HTR-8/SVneo (cell line): Measurements from ENCODE around the gene PLD5.
A peak's percentile ranks its signal among the peaks of the same experiment; 100 is the strongest.
"Not testable (repeated sequence)": the region's sequence is repeated elsewhere in the genome, so short reads cannot be mapped to it uniquely, and the experiment has no call there.

Source experiments
- DNase-seq: peaks from one replicate; pipeline ENCODE4 v3.0.0; 2011; ENCODE audit warnings: low spot score, mixed read lengths; ENCODE audit not compliant: insufficient read length
- FAIRE-seq: peaks from 2 replicates; lab custom pipeline; 2011; peaks lifted over from hg19 to GRCh38; lab: Jason Lieb, UNC

The PLD5 gene

DNA sequence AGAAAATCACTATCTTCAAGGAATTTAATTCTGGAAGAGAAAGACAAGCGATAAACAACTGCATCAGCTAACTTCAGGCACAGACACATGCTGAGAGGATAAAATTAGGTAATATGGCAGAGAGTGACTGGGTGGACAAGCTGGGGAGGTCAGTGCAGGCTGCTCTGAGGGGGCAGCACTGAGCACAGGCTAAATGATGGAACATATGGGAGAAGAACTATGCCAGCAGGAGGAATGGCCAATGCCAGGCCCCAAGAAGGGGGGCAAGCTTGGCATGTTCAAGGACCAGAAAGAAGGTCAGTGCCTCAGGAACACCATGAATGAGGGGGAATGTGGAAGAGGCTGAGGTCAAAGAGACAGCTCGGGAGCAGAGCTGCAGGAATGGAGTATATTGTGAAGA lies 334.9 kb downstream of the PLD5 start:
- FAIRE-seq: no peak
- no peak for DNase-seq

DNA sequence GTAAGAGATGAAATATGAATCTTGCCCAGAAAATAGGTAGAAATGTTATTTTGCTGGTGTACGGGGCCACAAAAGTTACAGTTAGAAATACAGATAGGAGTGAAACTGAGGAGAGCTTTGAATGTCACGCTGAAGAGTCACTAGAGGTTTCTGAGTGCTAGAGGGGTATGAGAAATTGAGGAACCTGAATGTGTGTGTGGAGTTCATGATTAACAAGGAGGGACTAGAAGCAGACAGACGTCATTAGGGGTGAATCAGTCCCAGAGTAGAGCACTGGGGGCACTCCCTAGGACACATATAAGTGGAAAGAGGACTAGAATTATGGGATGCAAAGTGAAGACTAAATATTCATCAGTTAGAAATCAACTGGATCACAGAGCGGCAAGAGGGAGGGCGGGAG lies 336.7 kb downstream of the PLD5 start:
- FAIRE-seq (no peak), DNase-seq (no peak)

DNA sequence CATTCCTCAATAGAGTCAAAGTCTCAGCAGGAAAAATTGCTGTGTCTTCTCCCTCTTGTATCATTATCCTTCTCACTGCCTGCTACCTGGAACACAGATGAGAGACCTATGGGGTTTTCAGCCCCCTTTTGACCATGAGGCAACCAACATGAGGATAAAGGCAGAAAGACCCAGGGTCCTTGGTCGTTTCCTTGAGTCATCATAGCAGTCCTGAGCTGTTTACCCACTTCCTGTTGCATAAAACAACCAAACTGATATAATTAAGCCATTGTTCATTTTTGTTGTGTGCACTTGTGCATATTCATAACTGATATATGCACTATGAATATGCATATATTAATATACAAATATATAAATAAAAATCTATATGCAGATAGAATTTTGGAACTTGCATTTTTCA lies 337.3 kb downstream of the PLD5 start:
- FAIRE-seq: no peak
- no peak for DNase-seq

DNA sequence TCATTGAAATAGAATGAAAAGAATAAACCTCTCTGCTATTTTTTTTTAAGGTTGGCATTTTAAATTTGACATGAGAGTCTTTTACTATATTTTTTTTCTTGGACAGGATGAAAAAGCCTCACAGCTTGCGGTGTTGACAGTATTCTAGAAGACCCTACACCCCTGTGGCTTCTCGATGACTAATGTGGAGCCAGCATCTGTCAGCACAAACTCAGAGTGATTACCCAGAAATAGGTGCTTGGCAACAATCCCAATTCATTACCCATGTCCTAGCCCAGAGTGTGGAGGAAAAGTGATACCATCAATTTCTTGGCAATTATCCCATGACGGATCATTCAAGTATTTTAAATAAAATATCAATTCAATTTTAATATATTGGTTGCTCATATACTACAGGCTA lies 338.8 kb downstream of the PLD5 start:
- DNase-seq: no peak
- FAIRE-seq: no peak

DNA sequence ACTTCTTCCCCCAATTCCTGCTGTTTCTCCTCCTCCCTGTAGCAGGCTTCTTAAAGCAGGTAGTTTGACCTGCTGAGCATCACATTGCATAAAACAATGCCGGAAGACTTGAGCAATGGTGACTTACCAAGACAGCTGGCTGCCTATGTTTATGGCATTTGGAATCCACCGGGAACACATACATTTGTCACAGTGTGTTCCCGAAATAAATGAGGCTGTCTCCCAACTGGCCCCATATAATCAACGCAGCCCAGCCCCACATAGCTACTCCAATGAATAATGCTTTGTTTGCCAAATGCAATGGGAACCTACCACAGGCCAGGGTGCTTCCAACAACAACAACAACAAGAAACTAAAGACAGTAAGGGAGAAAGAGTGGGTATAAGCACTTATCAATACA lies 339.5 kb downstream of the PLD5 start:
- no peak for FAIRE-seq

DNA sequence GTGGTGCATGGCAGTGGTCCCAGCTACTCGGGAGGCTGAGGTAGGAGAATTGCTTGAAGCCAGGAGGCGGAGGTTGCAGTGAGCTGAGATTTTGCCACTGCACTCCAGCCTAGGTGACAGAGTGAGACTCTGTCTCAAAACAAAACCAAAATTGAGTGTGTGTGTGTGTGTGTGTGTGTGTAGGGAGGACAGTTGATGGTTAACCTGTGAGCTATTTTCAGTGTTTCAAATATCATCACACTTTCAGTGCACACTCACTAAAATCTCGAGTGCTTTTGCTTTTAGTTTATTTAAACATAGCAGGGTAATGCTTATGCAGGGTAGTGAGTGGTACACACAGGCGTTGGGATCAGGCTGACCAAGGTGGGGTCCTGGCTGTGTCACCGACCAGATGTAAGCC lies 344.7 kb downstream of the PLD5 start:
- not testable (repeated sequence) for FAIRE-seq, DNase-seq

More for the DNA sequence above, 339.5 kb downstream of the PLD5 start:
- DNase-seq: no peak

DNA sequence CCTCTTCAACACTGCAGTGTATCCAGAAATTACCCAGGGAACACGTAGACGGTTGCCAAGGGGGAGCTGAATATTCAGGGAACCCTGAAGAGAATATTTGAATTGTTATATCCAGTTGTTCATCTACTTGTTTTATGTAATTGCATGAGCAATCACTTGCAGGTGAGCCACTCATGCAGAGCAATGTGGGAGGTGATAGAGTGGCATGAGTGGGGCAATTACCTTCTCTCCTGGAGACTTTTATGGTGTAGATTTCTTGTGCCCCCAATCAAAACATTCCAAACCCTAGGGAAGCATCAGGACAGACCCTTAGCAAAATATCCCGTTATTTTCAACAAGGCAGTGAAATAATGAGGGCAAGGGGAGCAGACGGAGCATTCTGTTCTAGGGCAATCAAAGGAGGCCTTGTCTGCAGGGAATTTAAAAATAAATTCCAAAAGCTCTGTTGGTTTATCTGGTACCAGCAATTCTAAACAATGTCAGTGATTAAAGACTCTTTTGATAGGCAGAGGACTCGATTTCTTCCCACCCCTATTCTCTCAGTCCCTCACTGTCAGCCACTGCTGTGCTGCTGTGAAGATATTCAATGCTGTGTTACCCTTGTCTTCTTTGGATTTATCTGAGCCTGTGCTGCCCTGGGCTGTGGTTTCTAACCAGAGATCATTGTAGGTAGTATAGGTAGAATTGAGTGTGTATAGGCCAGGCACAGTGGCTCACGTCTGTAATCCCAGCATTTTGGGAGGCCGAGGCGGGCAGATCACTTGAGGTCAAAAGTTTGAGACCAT lies 345.4 kb downstream of the PLD5 start:
- FAIRE-seq: no peak
- DNase-seq: no peak

DNA sequence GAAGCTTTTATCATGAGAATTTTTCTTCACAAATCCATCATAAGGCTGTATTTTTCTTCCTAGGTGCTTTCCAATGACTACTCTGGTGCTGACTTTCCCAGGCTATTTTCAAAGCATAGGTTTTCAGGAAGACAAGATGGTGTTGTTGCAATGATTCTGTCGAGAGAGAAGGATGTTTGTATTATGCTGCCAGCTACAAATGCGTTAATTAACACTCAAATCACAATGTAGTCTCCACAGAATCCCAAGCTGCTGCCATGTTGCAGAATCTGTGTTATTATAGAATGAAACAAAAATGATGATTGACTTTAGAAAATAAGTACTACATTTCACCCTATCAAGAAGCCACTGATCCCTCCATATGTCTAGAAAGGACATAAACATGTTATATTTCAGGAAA lies 346.1 kb downstream of the PLD5 start:
- no peak for FAIRE-seq
- no peak for DNase-seq

DNA sequence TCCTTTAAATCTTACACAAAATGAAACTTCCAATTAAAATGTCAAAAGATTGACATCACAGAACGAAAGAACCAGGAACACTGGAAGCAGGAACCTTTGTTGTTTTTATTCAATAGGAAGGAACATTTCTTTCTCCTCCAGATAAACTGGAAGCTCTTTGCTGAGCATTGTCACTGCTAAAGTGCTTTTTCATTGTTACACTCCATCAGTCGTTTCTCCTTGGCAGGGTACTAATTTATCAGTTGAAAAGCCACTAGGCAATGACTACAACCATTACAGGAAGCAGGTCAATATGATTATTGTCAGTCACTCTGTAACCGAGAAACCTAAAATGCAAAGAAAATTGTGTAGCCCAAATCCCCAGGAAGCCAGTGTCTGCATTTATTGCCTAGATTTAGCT lies 362.4 kb downstream of the PLD5 start:
- DNase-seq (no peak), FAIRE-seq (no peak)

DNA sequence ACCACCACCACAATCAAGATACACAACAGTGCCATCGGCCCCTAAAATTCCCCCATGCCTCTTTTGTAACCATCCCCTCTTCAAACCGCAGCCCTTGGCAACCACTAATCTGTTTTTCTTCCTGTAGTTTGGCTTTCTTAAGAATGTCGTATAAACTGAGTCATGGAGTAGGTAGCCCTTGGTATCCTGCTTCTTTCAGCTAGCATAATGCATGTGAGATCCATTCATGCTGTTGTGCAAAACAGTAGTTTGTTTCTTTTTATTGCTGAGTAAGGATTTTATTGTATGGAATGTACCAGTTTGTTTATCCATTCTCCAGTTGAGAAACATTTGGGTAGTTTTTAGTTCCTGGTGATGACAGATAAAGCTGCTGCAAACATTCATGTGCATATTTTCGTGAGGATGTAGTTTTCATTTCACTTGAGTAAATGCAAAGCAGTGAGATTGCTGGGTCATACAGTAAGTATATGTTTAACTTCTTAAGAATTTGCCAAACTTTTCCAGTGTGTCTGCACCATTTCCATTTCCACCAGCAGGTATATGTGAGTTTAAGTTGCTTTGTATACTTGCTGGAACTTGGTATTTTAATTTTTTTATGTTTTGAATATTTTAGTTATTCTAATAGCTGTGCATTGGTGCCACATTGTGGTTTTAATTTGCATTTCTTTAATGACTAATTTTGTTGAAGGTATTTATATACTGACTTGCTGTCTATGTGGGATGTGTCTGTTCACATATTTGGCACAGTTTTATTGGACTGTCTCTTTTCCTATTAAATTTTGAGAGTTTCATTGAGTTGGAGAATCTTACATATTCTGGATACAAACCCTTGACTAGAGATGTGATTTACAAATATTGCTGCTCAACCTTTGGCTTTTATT lies 377.2 kb downstream of the PLD5 start:
- FAIRE-seq (no peak), DNase-seq (no peak)

DNA sequence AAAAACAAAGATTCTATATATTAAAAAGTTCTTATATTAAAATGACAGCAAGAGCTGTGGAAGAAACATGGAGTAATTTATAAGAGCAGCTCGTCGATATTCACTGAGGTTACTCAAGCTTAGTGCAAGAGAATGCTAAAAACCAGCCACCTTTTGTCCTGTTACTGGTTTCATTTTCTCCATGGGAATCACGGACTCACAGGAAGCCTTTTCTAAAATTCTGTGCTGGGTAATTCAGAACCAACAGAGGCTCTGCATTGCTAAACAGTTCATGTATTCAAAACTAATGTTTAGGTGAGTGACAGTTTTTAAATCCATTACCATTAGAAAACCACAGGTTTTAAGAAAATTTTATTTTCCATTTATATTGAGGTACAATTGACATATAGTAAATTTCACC lies 377.8 kb downstream of the PLD5 start:
- FAIRE-seq: no peak
- no peak for DNase-seq

DNA sequence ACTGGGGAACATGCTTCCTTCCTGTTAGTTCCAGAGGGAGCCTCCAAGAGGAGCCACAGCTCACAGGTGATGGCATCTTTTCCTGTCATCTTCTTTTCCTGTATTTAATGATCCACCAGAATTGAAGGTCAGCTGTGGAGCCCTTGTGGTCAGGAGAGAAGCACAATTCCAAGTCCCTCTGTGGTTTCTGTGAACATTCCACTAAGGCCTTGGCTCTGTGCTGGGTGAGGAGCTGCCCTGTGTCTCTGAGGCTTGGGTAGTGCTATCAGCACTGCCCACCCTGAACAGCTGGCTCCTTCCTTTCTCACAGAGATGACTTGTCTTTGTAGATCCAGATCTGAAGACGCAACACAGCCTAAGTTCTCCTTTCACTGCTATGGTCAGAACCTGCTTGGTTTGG lies 383.7 kb downstream of the PLD5 start:
- DNase-seq (no peak), FAIRE-seq (no peak)

DNA sequence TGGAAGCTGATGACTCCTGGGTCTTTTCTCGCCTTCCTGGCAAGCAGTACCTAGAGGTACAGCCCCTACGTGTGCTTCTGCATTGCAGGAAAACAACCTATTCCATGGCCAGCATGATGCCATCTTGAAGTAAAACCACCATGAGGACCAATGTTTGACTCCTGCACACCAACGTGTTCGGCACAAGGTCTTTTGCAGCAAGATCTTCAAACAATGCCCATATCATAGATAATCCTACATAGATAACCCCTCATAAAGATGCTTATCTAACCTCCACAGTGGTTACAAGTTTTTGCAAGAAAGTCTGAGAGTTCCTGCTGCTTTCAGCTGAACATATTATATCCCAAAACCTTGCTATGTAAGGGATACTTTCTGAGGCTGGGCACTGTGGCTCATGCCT lies 384.5 kb downstream of the PLD5 start:
- DNase-seq: no peak
- no peak for FAIRE-seq

DNA sequence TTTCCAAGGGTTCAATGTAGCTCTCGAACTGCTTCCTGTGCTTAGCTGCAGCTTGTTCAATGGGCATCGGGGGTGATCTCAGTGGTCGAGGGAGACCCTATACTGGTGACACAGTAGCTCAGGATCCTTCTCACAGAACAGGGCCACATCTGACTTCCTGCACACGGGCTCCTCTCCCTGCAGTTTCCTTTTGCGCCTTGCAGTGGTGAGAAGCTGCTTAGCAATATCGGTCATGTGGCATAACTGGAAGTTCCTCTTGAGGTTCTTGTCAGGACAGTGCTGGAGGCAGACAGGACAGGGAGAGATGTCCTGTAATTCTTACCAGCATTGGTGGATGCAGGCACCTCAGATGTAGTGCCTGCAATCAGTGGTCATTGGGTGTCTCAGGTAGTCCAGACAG lies 385.1 kb downstream of the PLD5 start:
- FAIRE-seq (no peak), DNase-seq (no peak)

DNA sequence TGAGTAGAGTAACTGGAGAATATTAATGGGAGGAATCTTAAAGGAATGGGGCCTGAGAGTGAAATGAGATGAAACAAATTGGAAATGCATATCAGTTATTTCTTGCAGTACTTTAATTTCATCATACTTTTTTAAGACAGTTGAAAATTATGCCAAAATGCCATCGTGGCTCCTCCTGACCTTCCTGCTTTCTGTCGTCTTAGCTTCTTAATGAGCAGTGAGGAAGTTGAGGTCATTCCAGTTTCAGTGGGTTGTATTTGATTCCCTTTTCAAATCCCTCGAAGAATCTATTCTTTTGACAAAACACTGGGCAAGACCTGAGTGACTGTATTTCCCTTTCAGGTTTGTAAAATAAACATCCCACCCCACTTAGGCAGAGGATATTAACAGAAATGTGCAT lies 390.7 kb downstream of the PLD5 start:
- no peak for FAIRE-seq
- DNase-seq: no peak

DNA sequence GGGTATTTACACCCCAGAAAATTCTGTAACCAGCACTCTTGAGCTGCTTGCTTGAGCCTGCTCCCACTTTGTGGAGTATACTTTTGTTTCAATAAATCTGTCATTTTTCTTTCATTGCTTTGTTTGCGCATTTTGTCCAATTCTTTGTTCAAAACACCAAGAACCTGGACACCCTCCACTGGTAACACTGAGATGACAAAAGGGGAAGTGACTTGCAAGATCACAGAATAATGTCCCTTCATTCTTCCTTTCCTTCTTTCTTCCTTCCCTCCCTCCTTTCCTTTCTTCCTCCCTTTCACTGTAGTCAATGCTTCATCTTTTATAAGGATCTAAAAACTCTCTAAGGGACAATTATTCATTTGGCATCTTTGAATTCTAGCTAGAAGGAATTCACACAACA lies 391.1 kb downstream of the PLD5 start:
- DNase-seq (no peak), FAIRE-seq (no peak)

DNA sequence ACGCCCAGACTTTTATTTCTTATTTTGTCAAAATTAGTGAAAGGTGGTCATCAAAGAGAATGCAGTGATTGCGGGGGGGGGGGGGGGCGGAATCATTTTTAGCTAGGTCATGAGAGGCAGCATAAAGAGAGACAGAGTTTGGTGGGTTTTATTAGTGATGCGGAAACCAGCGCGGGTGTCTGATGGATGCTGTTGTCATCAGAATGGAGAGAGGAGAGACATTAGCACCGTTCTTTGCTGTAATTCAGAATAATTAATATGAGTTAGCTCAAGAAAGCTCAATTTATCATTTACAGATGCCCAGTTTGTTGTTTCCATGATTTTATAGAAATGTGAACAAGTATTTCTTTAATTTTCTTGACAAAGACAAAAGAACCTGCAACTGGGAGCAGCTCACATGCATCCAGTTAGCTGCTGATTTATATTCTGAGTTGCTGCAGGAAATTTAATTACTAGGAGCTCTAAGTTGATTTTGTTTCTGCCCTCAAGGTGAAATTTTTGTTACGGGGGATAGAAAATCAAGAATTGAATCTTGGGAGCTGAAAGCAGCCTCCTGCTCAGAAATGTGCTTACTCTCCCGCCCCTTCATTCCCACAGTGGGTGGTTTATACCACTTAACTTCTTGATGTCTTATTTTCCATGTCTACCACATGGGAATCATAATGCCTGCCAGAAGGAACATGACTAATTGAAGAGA lies 392.2 kb downstream of the PLD5 start:
- FAIRE-seq: no peak
- DNase-seq: no peak

DNA sequence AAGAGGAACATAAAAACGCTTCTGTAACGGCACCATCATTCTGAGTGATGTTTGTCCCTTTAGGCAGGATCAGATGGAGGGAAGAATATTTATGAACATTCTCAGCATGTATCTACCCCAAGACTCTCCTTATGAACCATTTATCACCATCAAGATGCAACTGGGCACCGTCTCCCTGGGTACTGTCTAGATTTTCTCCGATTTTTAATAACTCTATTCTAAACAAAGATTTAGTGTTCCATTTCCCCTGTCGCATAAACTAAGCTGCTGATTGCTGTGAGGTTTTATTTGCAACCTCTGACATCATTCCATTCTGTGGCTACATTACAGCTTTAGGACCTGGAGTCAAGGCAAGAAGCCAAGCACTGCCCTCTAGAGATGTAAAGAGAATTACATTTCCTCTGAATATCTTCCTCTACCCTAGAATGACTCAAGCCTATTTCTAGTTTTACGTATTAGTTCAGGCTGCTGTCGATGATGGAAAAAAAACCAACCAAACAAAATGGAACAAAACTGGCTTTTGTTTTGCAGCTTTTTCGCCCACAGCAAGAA lies 395.5 kb downstream of the PLD5 start:
- DNase-seq (peak; percentile 35), FAIRE-seq (no peak)

DNA sequence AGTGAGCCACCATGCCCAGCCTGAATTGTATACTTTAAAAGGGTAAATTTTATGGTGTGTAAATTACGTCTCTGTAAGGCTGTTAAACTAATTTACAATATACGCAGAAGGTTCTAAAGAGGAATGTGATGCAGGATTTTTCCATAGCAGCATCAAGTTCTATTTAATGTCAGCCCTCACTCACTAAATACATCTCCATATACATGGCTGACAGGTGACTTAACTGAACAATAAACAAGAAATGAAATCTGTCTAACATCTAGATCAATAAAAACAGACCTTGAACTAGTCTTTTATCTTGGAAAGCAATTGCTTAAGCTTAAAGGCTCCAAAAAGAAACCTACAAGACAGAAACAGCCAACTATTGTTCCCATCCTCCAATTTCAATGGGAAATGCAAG lies 404.1 kb downstream of the PLD5 start:
- FAIRE-seq: no peak
- no peak for DNase-seq

DNA sequence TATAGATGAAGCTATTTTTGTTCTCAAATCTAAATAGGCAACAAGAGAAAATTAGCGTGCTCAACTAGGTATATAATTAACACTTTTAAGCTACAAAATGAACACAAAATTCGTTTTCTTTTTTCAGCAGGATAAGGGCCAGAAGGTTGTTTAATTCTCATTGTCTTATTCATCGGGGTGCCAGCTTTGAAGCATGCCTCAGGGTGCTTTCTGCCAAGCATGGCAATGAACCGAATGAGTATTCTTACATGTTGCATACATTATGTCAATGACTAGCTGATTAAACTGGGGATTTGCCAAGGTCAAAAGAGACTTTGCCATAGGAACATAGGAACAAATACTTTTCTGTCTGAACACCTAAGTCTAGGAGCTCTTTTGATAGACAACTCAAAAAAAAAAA lies 423.6 kb downstream of the PLD5 start:
- FAIRE-seq: no peak
- DNase-seq: no peak

DNA sequence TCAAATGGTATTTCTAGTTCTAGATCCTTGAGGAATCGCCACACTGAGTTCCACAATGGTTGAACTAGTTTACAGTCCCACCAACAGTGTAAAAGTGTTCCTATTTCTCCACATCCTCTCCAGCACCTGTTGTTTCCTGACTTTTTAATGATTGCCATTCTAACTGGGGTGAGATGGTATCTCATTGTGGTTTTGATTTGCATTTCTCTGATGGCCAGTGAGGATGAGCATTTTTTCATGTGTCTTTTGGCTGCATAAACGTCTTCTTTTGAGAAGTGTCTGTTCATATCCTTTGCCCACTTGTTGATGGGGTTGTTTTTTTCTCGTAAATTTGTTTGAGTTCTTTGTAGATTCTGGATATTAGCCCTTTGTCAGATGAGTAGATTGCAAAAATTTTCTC lies 427.2 kb downstream of the PLD5 start:
- not testable (repeated sequence) for DNase-seq, FAIRE-seq
